GM23338 (cell line): ENCODE results near the gene DPYD. TPM values are rescaled to one million over a fixed set of nuclear protein-coding genes. Genes with fewer than 3 reads are reported as not detected.

Experiments used
- ATAC-seq: fragments of 200-7000 bp; cut with Tn5 transposase; 3 replicates; pipeline ENCODE4 v1.9.1; 2020
- DNase-seq: peaks from one replicate; pipeline ENCODE4 v3.0.0-alpha.2; 2015; ENCODE audit warnings: low spot score
- H2AFZ ChIP-seq: fragments of 200-600 bp; sonication (generic); 2 replicates; pipeline ENCODE4 v1.8.0; 2016; ENCODE audit warnings: antibody characterized with exemption, mild to moderate bottlenecking, moderate library complexity
- H3F3A ChIP-seq: fragments of 200-600 bp; sonication (generic); replicated peaks from 2 replicates; pipeline ENCODE4 v1.8.0; 2017; ENCODE audit warnings: antibody characterized with exemption, mixed run types, low read depth
- H3K27ac ChIP-seq: fragments of 200-600 bp; sonication (generic); 2 replicates; pipeline ENCODE4 v1.6.1; 2016; ENCODE audit warnings: low read depth
- H3K27me3 ChIP-seq: fragments of 200-600 bp; sonication (generic); 2 replicates; pipeline ENCODE4 v1.8.0; 2016; ENCODE audit warnings: mild to moderate bottlenecking, mixed run types, moderate library complexity; ENCODE audit not compliant: insufficient read depth
- H3K36me3 ChIP-seq: fragments of 200-600 bp; sonication (generic); 2 replicates; pipeline ENCODE4 v1.8.0; 2016; ENCODE audit warnings: mild to moderate bottlenecking; ENCODE audit not compliant: insufficient read depth
- H3K4me1 ChIP-seq: fragments of 200-600 bp; sonication (generic); 2 replicates; pipeline ENCODE4 v1.8.0; 2016; ENCODE audit warnings: mild to moderate bottlenecking, moderate library complexity; ENCODE audit not compliant: insufficient read depth
- H3K4me2 ChIP-seq: fragments of 200-600 bp; sonication (generic); 2 replicates; pipeline ENCODE4 v1.7.1; 2017; ENCODE audit warnings: mixed run types
- H3K4me3 ChIP-seq: fragments of 200-600 bp; sonication (generic); 2 replicates; pipeline ENCODE4 v1.6.1; 2016; ENCODE audit warnings: mixed run types
- H3K79me2 ChIP-seq: fragments of 200-600 bp; sonication (generic); replicated peaks from 2 replicates; pipeline ENCODE4 v1.8.0; 2017; ENCODE audit warnings: mild to moderate bottlenecking; ENCODE audit not compliant: insufficient read depth
- H3K9me2 ChIP-seq: fragments of 200-600 bp; sonication (generic); 2 replicates; pipeline ENCODE4 v1.8.0; 2017; ENCODE audit not compliant: insufficient read depth
- H4K20me1 ChIP-seq: fragments of 200-600 bp; sonication (generic); replicated peaks from 2 replicates; pipeline ENCODE4 v1.8.0; 2017; ENCODE audit warnings: mild to moderate bottlenecking; ENCODE audit not compliant: insufficient read depth
- H3K27ac Mint-ChIP-seq: 2 replicates; pipeline ENCODE4 v1.8.0; 2020; ENCODE audit warnings: inconsistent platforms, mild to moderate bottlenecking, moderate library complexity, mixed read lengths
- H3K27me3 Mint-ChIP-seq: 3 replicates; pipeline ENCODE4 v1.8.0; 2022; ENCODE audit warnings: low read depth, mild to moderate bottlenecking, moderate library complexity, mixed read lengths, inconsistent platforms; ENCODE audit not compliant: insufficient read depth, poor library complexity
- H3K36me3 Mint-ChIP-seq: 3 replicates; pipeline ENCODE4 v1.8.0; 2021; ENCODE audit warnings: low read depth, mild to moderate bottlenecking, inconsistent platforms, moderate library complexity, mixed read lengths
- H3K4me1 Mint-ChIP-seq: 3 replicates; pipeline ENCODE4 v1.8.0; 2020; ENCODE audit warnings: mild to moderate bottlenecking, inconsistent platforms, mixed read lengths
- H3K4me3 Mint-ChIP-seq: 3 replicates; pipeline ENCODE4 v1.8.0; 2021; ENCODE audit warnings: moderate library complexity, mild to moderate bottlenecking, inconsistent platforms, mixed read lengths
- H3K9me3 Mint-ChIP-seq: 3 replicates; pipeline ENCODE4 v1.8.0; 2020; ENCODE audit warnings: moderate library complexity, mild to moderate bottlenecking, inconsistent platforms, mixed read lengths
- CREB1 ChIP-seq: fragments of 250-450 bp; sonication (Bioruptor Pico); IDR thresholded peaks from 2 replicates; pipeline ENCODE4 v1.5.0; 2020; ENCODE audit warnings: low read depth, mild to moderate bottlenecking, moderate library complexity
- EZH2 ChIP-seq: fragments of 200-600 bp; sonication (generic); IDR thresholded peaks from one replicate; pipeline ENCODE4 v1.8.0; 2017; ENCODE audit warnings: antibody characterized with exemption, mild to moderate bottlenecking, low read depth; ENCODE audit not compliant: unreplicated experiment
- EZH2phosphoT487 ChIP-seq: fragments of 200-600 bp; sonication (generic); IDR thresholded peaks from one replicate; pipeline ENCODE4 v1.8.1; 2018; ENCODE audit warnings: antibody characterized with exemption; ENCODE audit not compliant: unreplicated experiment
- JUNB ChIP-seq: IDR thresholded peaks from one replicate; pipeline ENCODE4 v1.6.1; 2016; ENCODE audit warnings: antibody characterized with exemption; ENCODE audit not compliant: unreplicated experiment
- NANOG ChIP-seq: IDR thresholded peaks from 2 replicates; pipeline ENCODE4 v1.6.1; 2016; ENCODE audit warnings: antibody characterized with exemption, borderline replicate concordance
- POLR2AphosphoS5 ChIP-seq: IDR thresholded peaks from 2 replicates; pipeline ENCODE4 v1.6.1; 2016; ENCODE audit warnings: antibody characterized with exemption, low read depth
- STAT1 ChIP-seq: IDR thresholded peaks from one replicate; pipeline ENCODE4 v1.6.1; 2016; ENCODE audit warnings: antibody characterized with exemption; ENCODE audit not compliant: unreplicated experiment
- ZNF114 ChIP-seq: fragments of 250-450 bp; sonication (Bioruptor Pico); IDR thresholded peaks from 2 replicates; pipeline ENCODE4 v1.5.0; 2020; ENCODE audit warnings: mild to moderate bottlenecking, moderate library complexity
- ZNF331 ChIP-seq: fragments of 250-450 bp; sonication (Bioruptor Pico); IDR thresholded peaks from 2 replicates; pipeline ENCODE4 v1.5.0; 2020; ENCODE audit warnings: low read depth, mild to moderate bottlenecking, moderate library complexity
- polyA plus RNA-seq: library from polyadenylated mRNA; unstranded; fragments of >200 nt; fragmentation: Nextera tagmentation; extraction: Ambion mirVana; gene quantifications from 2 replicates; pipeline ENCODE4 v1.2.1, GENCODE V29; 2016
- total RNA-seq: library from RNA; depleted of rRNA; stranded (reverse); fragments of >200 nt; shearing (Covaris generic); gene quantifications from 2 replicates; pipeline ENCODE4 v1.2.3, GENCODE V29; 2014
- TF ChIP-seq, protein P1 (sequence below): IDR thresholded peaks from 2 replicates; pipeline ENCODE4 v1.6.1; 2016; ENCODE audit warnings: antibody characterized with exemption
- TF ChIP-seq, protein P2 (sequence below): IDR thresholded peaks from one replicate; pipeline ENCODE4 v1.6.1; 2018; ENCODE audit warnings: antibody characterized with exemption; ENCODE audit not compliant: unreplicated experiment
- TF ChIP-seq, protein P3 (sequence below): fragments of 250-450 bp; sonication (Bioruptor Pico); IDR thresholded peaks from 2 replicates; pipeline ENCODE4 v1.5.0; 2020; ENCODE audit warnings: mild to moderate bottlenecking, moderate library complexity
- TF ChIP-seq, protein P4 (sequence below), 2 experiments: fragments of 200-600 bp in 1 of 2; sonication (generic) in 1 of 2; conservative IDR thresholded peaks; 2 replicates each; pipeline versions ENCODE4 v1.5.1 to v1.6.1; 2016 to 2017; ENCODE audit warnings: antibody characterized with exemption in 2 of 2, low read depth in 2 of 2, mild to moderate bottlenecking in 2 of 2, moderate library complexity in 1 of 2

The DPYD gene
- total and polyA plus RNA-seq, 2 experiments from 2014 or later = 0.50 to 1.6 TPM

DNA sequence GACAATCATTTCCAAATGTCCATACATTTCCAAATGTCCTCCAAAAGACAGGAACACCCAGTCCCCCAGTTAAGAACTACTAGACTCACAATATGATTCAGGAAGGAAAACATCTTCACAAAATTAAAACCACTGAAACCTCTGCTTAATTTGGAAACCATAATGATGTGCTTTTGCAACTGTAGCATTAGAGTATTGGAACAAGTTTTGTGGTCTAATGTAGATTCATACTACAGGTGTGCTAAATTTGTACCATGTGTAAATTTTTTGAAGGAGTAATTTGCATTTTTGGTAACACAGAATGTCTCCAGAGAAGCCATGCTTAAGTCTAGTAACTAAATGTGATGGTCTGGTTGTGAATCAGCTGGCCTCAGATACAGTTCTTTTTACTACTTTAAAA, 129.6 kb downstream of the DPYD start:
- no peak overlapping the region for H3K27ac ChIP-seq
- no peaks in the 10 kb centered on the region for H3F3A ChIP-seq
- no peaks in the 10 kb centered on the region for H3K36me3 ChIP-seq
- Mint-ChIP-seq H3K4me1 (no peaks in the 10 kb centered on the region), H3K36me3 (no peaks in the 10 kb centered on the region), H3K27me3 (no peaks in the 10 kb centered on the region), H3K4me3 (no peak overlapping the region), H3K27ac (no peak overlapping the region), H3K9me3 (no peaks in the 10 kb centered on the region)
- H3K27me3 ChIP-seq = no peaks in the 10 kb centered on the region
- ATAC-seq = no peak
- TF ChIP-seq, protein P1, sequence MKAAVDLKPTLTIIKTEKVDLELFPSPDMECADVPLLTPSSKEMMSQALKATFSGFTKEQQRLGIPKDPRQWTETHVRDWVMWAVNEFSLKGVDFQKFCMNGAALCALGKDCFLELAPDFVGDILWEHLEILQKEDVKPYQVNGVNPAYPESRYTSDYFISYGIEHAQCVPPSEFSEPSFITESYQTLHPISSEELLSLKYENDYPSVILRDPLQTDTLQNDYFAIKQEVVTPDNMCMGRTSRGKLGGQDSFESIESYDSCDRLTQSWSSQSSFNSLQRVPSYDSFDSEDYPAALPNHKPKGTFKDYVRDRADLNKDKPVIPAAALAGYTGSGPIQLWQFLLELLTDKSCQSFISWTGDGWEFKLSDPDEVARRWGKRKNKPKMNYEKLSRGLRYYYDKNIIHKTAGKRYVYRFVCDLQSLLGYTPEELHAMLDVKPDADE = no peak
- TF ChIP-seq EZH2 (no peak), JUNB (no peak), NANOG (no peak), ZNF331 (CRISPR knock-in tag) (no peak), EZH2phosphoT487 (no peak), STAT1 (no peak), CREB1 (CRISPR knock-in tag) (no peak), POLR2AphosphoS5 (no peak), ZNF114 (no peak)
- TF ChIP-seq, protein P2, sequence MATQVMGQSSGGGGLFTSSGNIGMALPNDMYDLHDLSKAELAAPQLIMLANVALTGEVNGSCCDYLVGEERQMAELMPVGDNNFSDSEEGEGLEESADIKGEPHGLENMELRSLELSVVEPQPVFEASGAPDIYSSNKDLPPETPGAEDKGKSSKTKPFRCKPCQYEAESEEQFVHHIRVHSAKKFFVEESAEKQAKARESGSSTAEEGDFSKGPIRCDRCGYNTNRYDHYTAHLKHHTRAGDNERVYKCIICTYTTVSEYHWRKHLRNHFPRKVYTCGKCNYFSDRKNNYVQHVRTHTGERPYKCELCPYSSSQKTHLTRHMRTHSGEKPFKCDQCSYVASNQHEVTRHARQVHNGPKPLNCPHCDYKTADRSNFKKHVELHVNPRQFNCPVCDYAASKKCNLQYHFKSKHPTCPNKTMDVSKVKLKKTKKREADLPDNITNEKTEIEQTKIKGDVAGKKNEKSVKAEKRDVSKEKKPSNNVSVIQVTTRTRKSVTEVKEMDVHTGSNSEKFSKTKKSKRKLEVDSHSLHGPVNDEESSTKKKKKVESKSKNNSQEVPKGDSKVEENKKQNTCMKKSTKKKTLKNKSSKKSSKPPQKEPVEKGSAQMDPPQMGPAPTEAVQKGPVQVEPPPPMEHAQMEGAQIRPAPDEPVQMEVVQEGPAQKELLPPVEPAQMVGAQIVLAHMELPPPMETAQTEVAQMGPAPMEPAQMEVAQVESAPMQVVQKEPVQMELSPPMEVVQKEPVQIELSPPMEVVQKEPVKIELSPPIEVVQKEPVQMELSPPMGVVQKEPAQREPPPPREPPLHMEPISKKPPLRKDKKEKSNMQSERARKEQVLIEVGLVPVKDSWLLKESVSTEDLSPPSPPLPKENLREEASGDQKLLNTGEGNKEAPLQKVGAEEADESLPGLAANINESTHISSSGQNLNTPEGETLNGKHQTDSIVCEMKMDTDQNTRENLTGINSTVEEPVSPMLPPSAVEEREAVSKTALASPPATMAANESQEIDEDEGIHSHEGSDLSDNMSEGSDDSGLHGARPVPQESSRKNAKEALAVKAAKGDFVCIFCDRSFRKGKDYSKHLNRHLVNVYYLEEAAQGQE = no peak
- TF ChIP-seq, protein P3, sequence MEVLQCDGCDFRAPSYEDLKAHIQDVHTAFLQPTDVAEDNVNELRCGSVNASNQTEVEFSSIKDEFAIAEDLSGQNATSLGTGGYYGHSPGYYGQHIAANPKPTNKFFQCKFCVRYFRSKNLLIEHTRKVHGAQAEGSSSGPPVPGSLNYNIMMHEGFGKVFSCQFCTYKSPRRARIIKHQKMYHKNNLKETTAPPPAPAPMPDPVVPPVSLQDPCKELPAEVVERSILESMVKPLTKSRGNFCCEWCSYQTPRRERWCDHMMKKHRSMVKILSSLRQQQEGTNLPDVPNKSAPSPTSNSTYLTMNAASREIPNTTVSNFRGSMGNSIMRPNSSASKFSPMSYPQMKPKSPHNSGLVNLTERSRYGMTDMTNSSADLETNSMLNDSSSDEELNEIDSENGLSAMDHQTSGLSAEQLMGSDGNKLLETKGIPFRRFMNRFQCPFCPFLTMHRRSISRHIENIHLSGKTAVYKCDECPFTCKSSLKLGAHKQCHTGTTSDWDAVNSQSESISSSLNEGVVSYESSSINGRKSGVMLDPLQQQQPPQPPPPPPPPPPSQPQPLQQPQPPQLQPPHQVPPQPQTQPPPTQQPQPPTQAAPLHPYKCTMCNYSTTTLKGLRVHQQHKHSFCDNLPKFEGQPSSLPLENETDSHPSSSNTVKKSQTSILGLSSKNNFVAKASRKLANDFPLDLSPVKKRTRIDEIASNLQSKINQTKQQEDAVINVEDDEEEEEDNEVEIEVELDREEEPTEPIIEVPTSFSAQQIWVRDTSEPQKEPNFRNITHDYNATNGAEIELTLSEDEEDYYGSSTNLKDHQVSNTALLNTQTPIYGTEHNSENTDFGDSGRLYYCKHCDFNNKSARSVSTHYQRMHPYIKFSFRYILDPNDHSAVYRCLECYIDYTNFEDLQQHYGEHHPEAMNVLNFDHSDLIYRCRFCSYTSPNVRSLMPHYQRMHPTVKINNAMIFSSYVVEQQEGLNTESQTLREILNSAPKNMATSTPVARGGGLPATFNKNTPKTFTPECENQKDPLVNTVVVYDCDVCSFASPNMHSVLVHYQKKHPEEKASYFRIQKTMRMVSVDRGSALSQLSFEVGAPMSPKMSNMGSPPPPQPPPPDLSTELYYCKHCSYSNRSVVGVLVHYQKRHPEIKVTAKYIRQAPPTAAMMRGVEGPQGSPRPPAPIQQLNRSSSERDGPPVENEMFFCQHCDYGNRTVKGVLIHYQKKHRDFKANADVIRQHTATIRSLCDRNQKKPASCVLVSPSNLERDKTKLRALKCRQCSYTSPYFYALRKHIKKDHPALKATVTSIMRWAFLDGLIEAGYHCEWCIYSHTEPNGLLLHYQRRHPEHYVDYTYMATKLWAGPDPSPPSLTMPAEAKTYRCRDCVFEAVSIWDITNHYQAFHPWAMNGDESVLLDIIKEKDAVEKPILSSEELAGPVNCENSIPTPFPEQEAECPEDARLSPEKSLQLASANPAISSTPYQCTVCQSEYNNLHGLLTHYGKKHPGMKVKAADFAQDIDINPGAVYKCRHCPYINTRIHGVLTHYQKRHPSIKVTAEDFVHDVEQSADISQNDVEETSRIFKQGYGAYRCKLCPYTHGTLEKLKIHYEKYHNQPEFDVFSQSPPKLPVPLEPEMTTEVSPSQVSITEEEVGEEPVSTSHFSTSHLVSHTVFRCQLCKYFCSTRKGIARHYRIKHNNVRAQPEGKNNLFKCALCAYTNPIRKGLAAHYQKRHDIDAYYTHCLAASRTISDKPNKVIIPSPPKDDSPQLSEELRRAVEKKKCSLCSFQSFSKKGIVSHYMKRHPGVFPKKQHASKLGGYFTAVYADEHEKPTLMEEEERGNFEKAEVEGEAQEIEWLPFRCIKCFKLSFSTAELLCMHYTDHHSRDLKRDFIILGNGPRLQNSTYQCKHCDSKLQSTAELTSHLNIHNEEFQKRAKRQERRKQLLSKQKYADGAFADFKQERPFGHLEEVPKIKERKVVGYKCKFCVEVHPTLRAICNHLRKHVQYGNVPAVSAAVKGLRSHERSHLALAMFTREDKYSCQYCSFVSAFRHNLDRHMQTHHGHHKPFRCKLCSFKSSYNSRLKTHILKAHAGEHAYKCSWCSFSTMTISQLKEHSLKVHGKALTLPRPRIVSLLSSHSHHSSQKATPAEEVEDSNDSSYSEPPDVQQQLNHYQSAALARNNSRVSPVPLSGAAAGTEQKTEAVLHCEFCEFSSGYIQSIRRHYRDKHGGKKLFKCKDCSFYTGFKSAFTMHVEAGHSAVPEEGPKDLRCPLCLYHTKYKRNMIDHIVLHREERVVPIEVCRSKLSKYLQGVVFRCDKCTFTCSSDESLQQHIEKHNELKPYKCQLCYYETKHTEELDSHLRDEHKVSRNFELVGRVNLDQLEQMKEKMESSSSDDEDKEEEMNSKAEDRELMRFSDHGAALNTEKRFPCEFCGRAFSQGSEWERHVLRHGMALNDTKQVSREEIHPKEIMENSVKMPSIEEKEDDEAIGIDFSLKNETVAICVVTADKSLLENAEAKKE = no peak
- TF ChIP-seq, protein P4, sequence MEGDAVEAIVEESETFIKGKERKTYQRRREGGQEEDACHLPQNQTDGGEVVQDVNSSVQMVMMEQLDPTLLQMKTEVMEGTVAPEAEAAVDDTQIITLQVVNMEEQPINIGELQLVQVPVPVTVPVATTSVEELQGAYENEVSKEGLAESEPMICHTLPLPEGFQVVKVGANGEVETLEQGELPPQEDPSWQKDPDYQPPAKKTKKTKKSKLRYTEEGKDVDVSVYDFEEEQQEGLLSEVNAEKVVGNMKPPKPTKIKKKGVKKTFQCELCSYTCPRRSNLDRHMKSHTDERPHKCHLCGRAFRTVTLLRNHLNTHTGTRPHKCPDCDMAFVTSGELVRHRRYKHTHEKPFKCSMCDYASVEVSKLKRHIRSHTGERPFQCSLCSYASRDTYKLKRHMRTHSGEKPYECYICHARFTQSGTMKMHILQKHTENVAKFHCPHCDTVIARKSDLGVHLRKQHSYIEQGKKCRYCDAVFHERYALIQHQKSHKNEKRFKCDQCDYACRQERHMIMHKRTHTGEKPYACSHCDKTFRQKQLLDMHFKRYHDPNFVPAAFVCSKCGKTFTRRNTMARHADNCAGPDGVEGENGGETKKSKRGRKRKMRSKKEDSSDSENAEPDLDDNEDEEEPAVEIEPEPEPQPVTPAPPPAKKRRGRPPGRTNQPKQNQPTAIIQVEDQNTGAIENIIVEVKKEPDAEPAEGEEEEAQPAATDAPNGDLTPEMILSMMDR (conservative IDR thresholded peaks at IDR 0.05; ENCODE audit: low read depth in 2 of 2) = no peak
- no peaks in the 10 kb centered on the region for H3K4me1 ChIP-seq
- no peak overlapping the region for H3K4me3 ChIP-seq
- H2AFZ ChIP-seq = no peak overlapping the region
- no peaks in the 10 kb centered on the region for H4K20me1 ChIP-seq
- H3K4me2 ChIP-seq = no peak overlapping the region
- H3K9me2 ChIP-seq = no peaks in the 10 kb centered on the region
- H3K79me2 ChIP-seq = no peaks in the 10 kb centered on the region
- no peak for DNase-seq
